GM21723 (cell line): Measurements from ENCODE around the gene CLEC4C.

Source experiments
- ATAC-seq: cut with Tn5 transposase; IDR thresholded peaks from one replicate; pipeline ENCODE4 v1.9.1; 2021; ENCODE audit warnings: mild to moderate bottlenecking, moderate library complexity; ENCODE audit not compliant: unreplicated experiment

CLEC4C gene

DNA sequence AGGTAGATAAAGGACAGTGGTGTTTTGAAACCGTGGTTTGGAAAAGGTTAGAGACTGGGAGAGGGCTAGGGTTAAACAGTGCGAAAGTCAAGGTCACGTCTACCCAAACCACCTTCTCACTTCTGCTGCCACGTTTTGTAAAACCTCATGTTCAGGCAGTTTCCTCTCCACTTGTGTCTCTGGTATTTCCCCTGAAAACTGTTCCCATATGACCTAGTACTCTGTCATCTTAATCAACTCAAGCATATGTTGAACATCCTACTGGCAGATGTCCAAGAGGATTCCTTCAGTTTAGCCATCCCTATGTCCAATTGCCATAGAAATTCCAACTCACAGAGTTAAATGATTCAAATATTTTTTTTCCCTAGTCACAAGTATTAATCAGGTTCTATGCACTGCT is 17.4 kb downstream of the CLEC4C start:
- no peak for ATAC-seq

DNA sequence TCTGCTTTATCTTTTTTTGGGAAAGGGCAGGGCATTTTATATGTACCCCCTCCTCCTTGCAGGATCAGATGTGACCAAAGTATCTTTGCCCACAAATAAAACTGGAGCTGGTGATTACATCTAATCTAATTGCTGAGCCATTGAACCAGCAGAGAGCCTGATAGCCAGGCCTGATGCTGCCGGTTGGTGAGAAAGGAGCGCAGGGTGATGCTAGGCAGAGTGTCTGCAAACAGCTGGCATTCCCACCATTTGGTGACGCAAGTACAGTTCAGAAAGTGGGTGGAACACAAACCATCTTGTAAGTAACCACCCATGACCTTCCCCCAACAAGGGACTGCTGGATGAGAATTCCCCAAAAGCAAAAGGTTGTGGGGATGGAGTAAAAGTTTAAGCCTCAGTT is 23.2 kb downstream of the CLEC4C start:
- ATAC-seq: no peak

DNA sequence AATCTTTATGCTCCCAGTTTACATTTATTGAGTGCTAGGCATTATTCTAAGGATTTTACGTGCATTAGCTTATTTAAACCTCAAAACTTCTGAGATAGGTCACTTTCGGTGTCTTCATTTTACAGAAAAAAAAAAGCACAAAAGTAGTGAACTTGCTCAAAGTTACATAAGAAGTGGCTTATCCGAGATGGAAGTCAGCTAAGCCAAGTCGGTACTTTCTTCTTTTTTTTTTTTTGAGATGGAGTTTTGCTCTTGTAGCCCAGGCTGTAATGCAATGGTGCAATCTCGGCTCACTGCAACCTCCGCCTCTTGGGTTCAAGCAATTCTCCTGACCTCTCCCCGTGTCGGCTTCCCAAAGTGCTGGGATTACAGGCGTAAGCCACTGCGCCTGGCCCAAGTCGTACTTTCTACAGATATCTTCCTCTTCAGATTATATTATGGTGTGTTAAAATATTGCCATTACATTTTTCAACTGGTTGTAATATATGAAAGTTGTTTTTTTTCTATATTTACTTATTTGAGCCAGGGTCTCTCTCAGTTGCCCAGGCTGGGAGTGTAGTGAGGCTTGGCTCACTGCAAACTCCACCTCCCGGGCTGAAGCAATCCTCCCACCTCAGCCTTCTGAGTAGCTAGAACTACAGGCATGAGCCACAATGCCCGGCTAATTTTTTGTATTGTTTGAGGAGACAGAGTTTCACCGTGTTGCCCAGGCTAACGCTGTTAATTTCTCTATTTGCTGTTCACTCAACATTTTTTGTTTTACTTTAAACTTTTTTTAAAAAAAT is 27.0 kb downstream of the CLEC4C start:
- ATAC-seq: no peak

DNA sequence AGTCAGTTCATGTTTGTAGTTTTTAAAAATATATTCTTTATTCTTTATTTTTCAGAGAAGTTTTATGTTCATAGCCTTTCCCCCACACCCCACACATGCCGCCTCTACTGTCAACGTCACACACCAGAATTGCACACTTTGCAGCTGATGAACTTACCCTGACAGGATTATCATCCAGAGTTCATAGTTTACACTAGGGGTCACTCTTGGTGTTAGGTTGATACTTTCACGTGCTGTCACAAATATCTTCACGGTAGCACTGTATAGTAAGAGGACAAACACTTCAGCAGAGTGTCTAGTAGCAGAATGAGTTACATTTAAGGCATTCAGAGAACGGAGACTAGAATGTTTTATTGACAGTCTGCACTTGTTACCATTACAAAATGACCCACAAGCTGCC is 30.8 kb downstream of the CLEC4C start:
- ATAC-seq: no peak

DNA sequence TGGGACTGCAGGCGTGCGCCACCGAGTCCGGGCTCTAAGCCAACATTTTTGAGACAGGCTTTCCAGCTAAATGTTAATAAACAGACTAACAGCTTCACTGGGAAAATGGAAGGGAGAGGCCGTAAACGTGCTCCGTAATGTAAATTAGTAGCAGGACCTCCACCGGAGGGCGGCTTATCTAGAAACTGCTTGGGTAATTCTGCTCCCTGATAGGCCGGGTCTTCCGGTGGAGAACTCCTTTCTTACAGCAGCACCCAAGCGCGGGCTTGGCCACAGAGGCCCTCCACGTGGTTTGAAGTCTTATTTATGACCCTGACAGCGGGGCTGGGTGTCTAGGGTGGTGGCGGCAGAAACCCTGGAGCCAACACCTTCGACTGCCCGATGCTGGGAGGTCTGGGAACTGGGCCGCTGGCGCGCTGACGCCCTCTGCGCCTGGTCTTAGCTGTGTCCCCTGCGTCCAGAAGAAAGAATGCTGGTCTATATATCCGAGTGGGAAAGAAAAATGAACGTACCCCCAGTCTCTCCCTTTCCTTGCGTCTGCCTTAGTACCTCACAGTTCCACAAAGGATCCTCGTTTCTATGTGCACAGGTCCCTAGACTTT is 34.2 kb downstream of the CLEC4C start:
- ATAC-seq: no peak

DNA sequence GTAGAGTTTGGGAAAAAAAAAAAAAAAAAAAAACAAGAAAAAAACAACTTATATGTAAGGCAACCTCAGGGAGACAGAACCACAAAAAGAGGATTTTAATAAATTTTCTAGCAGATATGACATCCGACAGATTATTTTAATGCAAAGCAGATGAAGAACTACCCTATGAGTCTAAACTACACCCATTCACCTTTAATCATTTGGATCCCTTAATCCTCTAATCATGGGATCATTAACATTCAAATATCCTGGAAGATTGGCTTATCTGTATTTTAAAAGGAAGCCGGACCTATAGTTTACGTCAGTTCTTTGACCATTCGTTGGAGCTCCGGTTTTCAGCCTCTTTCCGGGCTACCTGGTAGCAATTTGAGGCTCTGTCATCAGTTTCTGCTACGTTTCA is 36.0 kb downstream of the CLEC4C start, which contains the start of gene DPPA3:
TSS of gene DPPA3 (plus strand) at position 301 of the 400 bp plus-strand sequence. CDS start 138 bp downstream, outside the sequence.
- no peak for ATAC-seq

DNA sequence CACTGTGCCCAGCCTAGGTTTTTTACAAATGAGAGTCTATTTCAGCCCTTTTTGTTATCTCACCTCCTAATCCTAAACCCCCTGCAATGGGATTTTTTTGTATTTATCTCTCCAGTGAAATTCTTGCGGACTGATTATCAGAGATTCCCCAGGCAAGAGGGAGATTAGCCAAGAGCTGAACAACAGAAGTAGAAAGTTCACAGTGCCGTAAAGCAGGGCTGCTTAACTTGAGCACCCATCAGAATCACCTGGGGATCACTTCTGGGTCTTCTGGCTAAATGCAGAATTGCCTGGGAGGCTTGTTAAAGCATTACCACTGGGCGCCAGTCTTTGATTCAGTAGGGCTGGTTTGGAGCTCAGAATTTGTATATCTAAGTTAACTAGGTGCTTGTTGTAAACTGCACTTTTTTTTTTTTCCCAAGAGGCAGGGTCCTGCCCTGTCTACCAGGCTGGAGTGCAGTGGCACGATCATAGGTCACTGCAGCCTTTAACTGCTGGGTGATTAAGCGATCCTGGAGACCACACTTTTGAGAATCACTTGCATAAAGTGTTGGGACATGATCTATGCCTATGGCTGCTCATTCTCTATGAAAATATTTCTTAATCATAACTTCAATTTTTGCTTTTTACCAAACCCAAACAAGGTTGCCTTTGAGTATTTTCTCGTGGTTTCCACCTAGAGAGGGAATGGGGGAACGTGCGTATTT is 37.1 kb downstream of the CLEC4C start:
- ATAC-seq: no peak

DNA sequence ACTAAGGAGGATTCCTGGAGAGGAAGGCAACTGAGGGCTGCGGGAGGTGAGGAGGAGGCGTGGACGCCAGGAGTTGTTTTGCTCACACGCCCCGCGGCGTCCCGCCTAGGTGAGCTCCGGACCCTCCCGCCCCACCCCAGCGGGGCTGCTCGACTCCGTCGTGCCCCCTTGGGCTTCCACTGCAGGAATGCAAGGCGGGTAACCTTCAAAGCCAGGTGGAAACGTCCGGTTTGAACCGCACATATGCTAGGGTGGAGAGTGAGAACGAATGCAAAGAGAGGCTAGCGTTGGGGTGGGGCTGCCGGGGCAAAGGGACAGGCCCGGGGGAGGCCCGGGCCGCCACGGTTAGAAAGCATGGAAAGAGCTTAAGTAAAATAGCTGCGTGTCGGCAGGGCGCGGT is 41.3 kb downstream of the CLEC4C start:
- no peak for ATAC-seq

DNA sequence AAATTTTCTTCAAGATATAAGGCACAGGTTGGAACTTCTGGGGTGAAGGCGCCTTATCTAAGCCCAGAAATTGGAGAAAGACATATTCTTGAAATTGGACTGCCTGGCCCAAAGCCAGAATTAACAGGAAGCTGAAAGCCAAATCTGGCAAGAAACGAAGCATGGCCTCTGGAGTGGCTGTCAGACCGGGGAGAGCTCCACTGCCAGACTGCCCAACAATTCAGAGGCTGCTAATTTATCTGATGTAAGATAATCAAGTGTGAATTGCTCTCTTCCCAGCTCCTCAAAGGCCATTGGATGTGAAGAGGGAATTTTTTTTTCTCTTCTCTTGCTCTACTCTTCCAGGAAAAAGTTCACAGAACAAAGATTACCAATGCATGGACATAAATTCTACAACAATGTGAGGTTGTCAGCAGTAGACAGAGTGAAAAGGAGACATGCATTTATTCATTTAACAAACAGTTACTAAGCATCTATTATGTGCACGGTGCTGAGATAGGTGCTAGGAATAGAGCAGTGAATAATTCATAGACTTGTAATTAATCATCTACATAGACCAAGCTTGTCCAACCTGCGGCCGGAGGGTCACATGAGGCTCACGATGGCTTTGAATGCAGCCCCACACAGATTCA is 51.5 kb downstream of the CLEC4C start, which contains the start of gene GDF3:
TSS of gene GDF3 (minus strand) at position 210 of the 632 bp plus-strand sequence. CDS start at position 163, 47 bp downstream.
- no peak for ATAC-seq

DNA sequence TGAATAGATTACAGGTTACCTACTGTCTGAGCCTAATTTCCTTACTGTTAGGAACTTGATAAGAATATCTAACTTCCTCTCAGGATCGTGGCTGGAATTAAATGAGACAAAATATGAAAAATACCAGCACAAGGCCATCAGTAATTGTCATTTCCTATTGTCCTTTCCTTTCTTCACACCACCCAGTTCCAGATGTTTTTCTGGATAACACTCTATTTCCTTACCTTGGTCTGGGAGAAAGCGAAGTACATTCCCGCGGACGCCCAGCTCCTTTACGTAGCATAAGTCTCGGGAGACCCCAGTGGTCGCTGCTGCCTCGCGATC is 52.0 kb downstream of the CLEC4C start:
- ATAC-seq: no peak

DNA sequence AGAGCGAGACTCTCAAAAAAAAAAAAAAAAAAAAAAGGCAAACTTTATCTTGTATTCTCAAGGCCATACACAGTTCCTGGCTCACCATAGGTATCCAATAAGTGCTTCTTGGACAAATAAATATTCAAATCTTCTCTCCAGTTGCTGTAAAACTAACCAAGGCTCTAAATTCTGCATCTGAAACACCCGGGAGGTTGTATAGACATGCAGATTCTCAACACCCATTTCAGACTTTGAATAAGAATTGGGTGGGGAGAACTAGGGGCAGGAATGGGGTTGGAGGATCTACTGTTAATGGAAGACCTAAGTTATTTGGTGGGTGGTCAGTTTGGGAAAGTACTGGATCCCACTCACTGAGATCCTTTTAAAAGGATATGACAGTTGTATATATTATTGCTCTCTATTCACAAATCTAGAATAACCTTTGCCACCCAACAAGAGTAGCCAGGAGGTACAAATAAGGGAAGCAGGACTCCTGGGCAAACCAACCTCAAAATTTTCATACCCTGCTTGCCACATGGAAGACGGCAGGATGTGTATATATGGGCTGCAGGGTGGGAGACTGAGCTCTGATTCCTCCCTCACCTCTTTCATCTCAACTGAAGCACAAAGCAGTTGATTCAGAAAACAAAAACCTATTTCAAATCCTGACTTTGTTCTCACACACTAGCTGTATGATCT is 52.5 kb downstream of the CLEC4C start:
- no peak for ATAC-seq

DNA sequence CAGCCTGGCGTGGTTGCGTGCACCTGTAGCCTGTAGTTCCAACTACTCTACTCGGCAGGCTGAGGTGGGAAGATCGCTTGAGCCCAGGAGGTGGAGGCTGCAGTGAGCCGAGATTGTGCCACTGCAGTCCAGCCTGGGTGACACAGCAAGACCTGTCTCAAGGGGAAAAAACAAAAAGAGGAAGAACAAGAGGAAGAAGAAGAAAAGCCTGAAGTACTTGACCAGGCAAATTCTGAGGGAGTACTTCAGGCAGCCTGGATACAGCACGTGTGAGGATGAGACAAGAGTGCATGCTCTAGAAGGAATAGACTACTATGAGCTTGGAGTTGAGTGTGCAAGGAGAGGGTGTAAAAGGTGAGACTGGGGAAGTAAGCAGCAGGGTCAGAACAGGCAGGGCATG is 53.4 kb downstream of the CLEC4C start:
- ATAC-seq: no peak

DNA sequence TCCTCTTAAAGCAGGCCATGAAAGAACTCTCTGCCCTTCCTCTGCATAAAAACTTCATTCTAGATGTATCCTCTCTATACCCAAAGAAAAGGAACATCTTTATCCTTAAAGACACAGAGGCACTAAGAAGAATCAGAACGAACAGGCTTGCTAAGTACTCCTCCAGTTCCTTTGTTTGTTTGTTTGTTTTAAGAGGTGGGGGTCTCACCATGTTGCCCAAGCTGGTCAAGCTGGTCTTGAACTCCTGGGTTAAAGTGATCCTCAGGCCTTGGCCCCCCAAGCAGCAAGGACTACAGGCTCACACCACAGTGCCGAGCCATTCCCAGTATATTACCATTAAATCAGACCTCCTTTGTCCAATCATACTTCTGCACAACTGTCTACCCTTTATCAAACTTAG is 65.6 kb downstream of the CLEC4C start:
- no peak for ATAC-seq
